Measurements from ENCODE around the gene SDK1.

DNA sequence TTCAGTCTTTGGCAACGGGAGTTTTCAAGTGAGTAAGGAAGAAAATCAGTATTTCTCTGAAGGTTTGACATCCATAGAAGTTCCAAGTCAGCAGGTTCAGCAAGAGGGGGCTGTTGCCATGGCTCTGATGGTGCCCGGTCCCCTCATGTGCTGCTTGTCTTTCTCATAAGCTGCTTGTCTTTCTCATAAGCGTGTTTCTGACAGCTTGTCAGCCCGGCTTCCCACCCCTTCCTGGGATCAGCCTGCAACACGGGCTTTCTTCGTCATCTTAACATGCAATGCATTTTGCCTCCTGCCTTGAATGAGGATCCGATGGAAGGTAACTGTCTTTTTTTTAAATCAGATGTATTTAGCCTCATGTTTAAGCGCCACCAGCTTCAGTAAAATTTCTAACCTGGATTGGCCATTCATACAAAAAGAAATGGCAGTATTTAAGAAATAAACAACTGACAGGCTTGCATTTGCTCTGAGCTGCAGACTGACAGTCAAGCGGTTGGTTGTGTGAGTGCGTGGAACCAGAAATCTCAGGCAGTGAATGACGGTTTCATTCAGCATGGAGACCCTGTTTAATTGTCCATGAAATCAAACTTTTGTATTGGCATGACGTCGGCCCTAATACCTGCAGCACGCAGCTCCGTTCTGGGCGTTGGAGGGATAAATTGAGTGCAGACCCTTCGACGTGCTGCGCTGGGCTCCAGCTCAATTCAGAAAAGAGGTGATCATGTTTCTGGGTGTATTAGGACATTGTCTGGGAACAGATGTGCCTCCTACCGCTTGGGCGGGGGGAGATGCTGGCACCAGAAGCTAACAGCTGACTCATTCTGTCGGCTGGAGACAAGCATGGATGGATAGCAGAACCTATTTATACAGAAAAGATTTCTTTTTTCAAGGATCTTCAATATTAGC is 926.3 kb downstream of the SDK1 start:
- TF ChIP-seq, protein P1, sequence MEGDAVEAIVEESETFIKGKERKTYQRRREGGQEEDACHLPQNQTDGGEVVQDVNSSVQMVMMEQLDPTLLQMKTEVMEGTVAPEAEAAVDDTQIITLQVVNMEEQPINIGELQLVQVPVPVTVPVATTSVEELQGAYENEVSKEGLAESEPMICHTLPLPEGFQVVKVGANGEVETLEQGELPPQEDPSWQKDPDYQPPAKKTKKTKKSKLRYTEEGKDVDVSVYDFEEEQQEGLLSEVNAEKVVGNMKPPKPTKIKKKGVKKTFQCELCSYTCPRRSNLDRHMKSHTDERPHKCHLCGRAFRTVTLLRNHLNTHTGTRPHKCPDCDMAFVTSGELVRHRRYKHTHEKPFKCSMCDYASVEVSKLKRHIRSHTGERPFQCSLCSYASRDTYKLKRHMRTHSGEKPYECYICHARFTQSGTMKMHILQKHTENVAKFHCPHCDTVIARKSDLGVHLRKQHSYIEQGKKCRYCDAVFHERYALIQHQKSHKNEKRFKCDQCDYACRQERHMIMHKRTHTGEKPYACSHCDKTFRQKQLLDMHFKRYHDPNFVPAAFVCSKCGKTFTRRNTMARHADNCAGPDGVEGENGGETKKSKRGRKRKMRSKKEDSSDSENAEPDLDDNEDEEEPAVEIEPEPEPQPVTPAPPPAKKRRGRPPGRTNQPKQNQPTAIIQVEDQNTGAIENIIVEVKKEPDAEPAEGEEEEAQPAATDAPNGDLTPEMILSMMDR (IDR thresholded peaks at IDR 0.05; ENCODE audit: extremely low read depth in 1 of 2, insufficient read depth in 1 of 2, low read depth in 1 of 2, low read length in 2 of 2), result no peak
- TF ChIP-seq JUN (IDR thresholded peaks at IDR 0.05; ENCODE audit: borderline replicate concordance, insufficient read depth, insufficient read length, low read depth), result no peak
- TF ChIP-seq, protein P2, sequence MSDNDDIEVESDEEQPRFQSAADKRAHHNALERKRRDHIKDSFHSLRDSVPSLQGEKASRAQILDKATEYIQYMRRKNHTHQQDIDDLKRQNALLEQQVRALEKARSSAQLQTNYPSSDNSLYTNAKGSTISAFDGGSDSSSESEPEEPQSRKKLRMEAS (IDR thresholded peaks at IDR 0.05; ENCODE audit: insufficient read depth, insufficient read length), result no peak
- TF ChIP-seq FOS (IDR thresholded peaks at IDR 0.05; ENCODE audit: borderline replicate concordance, insufficient read depth, low read length), result no peak
- TF ChIP-seq POLR2A (IDR thresholded peaks at IDR 0.05; ENCODE audit: low read depth, low read length), result no peak
- no peak for TF ChIP-seq EZH2 (IDR thresholded peaks at IDR 0.05; ENCODE audit: borderline replicate concordance, low read depth, low read length, severe bottlenecking)
- TF ChIP-seq POLR2AphosphoS5 (IDR thresholded peaks at IDR 0.05; ENCODE audit: insufficient read depth, low read depth, low read length), result no peak
- TF ChIP-seq GATA2 (IDR thresholded peaks at IDR 0.05; ENCODE audit: insufficient read depth, insufficient read length, low read depth, low read length), result no peak
- no peak for TF ChIP-seq MYC (IDR thresholded peaks at IDR 0.05; ENCODE audit: low read depth, low read length)

All from endothelial cell of umbilical vein (primary cell).